Measurements from ENCODE around the gene RASSF3.

RASSF3 gene

DNA sequence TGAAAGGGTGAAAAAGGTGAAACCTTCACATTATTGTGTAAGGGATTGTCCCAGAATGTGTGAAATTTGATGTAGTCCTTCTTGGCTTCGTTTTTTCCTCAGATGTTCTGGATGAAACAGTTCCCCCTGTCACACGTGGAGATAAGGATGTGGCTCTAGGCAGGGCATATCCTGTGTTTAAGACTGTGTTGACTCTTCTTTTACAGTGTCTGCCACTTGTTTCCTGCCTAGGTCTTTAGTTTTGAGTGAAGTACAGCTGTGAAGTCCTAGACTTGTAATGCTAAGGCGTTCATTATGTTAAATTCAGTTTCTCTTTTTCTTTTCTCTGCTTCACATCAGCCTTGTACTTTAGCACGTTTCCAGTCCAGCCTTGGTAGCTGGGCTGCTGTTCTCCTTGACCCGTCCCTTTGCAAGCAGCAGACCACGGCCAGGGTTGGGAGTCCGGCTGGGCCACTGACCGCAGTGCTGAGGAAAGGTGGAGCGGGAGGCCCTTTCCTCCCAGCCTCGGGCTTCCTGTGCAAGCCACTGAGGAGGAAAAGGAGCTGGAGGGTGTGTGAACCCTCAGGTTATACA is 59.1 kb downstream of the RASSF3 start:
- no peak for DNase-seq (ENCODE audit: low read depth in 2 of 2)

- DNase-seq (ENCODE audit: low read depth in 2 of 2) = no peak
These were observed 59.7 kb downstream of the RASSF3 start for GRCh38 chr12:64670019-64670418.

GRCh38 chr12:64670919-64671639 is 60.8 kb downstream of the RASSF3 start:
- DNase-seq (ENCODE audit: low read depth in 2 of 2) = no peak

- no peak for DNase-seq (ENCODE audit: low read depth in 2 of 2)
These were observed 61.4 kb downstream of the RASSF3 start for GRCh38 chr12:64671681-64672080.

- no peak for DNase-seq (ENCODE audit: low read depth in 2 of 2)
These were observed 62.7 kb downstream of the RASSF3 start for GRCh38 chr12:64672925-64673409.

GRCh38 chr12:64673490-64674169 is 63.3 kb downstream of the RASSF3 start:
- DNase-seq (ENCODE audit: low read depth in 2 of 2) = no peak

GRCh38 chr12:64674367-64674922 is 64.2 kb downstream of the RASSF3 start:
- no peak for DNase-seq (ENCODE audit: low read depth in 2 of 2)

- no peak for DNase-seq (ENCODE audit: low read depth in 2 of 2)
These were observed 65.5 kb downstream of the RASSF3 start for GRCh38 chr12:64675795-64676194.

GRCh38 chr12:64678248-64678647 is 68.0 kb downstream of the RASSF3 start:
- DNase-seq (ENCODE audit: low read depth in 2 of 2) = no peak

GRCh38 chr12:64678835-64679234 is 68.5 kb downstream of the RASSF3 start:
- no peak for DNase-seq (ENCODE audit: low read depth in 2 of 2)

GRCh38 chr12:64679487-64680001 is 69.2 kb downstream of the RASSF3 start:
- DNase-seq (ENCODE audit: low read depth in 2 of 2) = no peak

- no peak for DNase-seq (ENCODE audit: low read depth in 2 of 2)
These were observed 69.9 kb downstream of the RASSF3 start for GRCh38 chr12:64680235-64680634.

DNA sequence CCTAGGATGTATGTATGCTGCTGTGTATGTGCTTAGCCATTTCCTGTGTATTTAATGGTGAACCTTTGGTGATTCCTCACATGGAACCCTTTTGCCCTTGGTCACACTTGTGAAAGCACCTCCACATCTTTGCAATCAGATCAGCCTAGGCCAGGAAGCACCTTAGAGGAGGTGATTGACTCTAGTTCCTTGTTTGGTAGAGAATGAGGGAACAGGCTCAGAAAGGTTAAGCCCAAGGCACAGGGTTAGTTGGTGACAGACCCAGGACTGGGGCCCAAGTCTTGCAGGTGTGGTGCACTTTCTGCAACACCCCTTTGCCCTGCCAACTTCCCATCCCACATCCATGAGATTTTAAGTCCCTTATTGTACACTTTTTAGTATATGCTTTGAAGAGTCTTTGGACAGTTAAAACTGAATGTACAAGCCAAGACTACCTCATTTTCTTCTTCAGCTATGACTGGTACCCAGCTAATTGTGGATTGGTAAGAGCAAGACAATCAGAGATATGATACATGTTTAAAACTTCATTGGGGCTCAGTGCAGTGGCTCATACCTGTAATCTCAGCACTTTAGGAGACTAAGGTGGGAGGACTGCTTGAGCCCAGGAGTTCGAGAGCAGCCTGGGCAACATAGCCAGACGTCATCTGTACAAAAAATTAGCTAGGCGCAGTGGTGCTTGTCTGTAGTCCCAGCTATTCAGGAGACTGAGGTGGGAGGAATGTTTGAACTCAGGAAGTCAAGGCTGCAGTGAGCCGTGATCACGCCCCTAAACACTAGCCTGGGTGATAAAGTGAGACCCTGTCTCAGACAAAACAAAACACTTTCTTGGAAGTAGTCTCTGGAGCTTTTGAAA is 71.1 kb downstream of the RASSF3 start:
- DNase-seq (ENCODE audit: low read depth in 2 of 2) = no peak

- no peak for DNase-seq (ENCODE audit: low read depth in 2 of 2)
These were observed 72.4 kb downstream of the RASSF3 start for GRCh38 chr12:64682572-64683277.

GRCh38 chr12:64683816-64684543 is 73.7 kb downstream of the RASSF3 start:
- no peak for DNase-seq (ENCODE audit: low read depth in 2 of 2)

DNA sequence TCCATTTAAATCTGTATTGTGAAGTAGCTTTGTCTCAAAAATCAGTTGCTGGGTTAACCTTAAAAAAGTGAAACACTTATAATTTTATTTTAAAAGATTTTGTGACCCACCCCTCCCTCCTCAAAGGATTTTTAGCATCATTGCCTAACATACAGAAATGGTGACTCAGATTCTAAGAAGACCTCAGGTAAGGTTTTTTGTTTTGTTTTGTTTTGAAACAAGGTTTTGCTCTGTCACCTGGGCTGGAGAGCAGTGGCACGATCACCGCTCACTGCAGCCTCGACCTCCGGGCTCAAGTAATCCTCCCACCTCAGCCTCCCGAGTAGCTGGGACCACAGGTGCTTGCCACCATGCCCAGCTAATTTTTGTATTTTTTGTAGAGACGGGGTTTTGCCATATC is 74.8 kb downstream of the RASSF3 start:
- no peak for DNase-seq (ENCODE audit: low read depth in 2 of 2)

DNA sequence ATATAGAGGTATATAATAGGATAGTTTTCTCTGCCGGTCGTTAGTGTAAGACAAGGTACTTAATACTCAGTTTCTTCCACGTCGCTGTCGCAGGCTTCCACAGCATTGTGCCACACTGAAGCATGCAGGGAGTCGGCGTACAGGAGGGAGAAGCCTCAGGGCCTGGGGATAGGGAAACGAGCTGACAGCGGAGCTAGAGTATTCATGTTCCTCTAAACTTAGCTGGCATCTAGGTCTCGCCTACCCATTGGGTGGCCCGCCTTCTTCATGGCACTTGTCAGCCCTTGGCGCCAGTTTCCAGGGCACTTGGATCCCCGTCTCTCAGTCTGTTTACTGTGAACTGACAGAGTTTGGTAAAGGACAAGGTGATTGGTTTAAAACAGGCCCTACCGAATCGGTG is 75.3 kb downstream of the RASSF3 start:
- no peak for DNase-seq (ENCODE audit: low read depth in 2 of 2)

- no peak for DNase-seq (ENCODE audit: low read depth in 2 of 2)
These were observed 77.5 kb downstream of the RASSF3 start for GRCh38 chr12:64687816-64688215.

- no peak for DNase-seq (ENCODE audit: low read depth in 2 of 2)
These were observed 77.9 kb downstream of the RASSF3 start for GRCh38 chr12:64688219-64688618.

GRCh38 chr12:64688715-64689114 is 78.4 kb downstream of the RASSF3 start:
- no peak for DNase-seq (ENCODE audit: low read depth in 2 of 2)

Data from stimulated activated CD4-positive, alpha-beta T cell treated with anti-CD3 and anti-CD28 coated beads, Interleukin-1b, Interleukin-23, amount 100 ng/mL, for 4 hours (primary cell).